Measurements from ENCODE around the gene VPS8. TPM values are rescaled to one million over a fixed set of nuclear protein-coding genes. Genes with fewer than 3 reads are reported as not detected.

The VPS8 gene
- total and polyA plus RNA-seq, 2 of the 8 experiments (the other 6 are each of a cell fraction or from before 2014, with no cell fraction given) = 13.0 to 41.0 TPM

GRCh38 chr3:185081521-185081920 lies 269.6 kb downstream of the VPS8 start:
- Histone ChIP-seq H2BK15ac (ENCODE audit: low read length) (no peak overlapping the region), H3K18ac (ENCODE audit: extremely low read depth, low read length) (no peak overlapping the region), H4K5ac (ENCODE audit: insufficient read length, low read depth, low read length) (no peak overlapping the region), H4K8ac (ENCODE audit: extremely low read depth, insufficient read depth, low read length) (no peak overlapping the region), H3K56ac (replicated peaks; ENCODE audit: insufficient read length, low read depth, low read length) (no peak overlapping the region), H3K4me2 (ENCODE audit: insufficient read depth in 1 of 2, low read depth in 2 of 2, low read length in 2 of 2) (no peak overlapping the region), H3K27ac (ENCODE audit: low read depth, low read length) (no peak overlapping the region), H4K91ac (replicated peaks; ENCODE audit: insufficient read length, low read length) (no peak overlapping the region), H3K23me2 (ENCODE audit: low read depth, low read length) (no peaks in the 10 kb centered on the region), H3K14ac (ENCODE audit: insufficient read length) (no peak overlapping the region), H3K27me3 (replicated peaks in 1 of 4; ENCODE audit: control insufficient read depth in 3 of 4, extremely low read depth in 1 of 4, insufficient read depth in 3 of 4, low read length in 3 of 4) (no peaks in the 10 kb centered on the region), H2BK5ac (ENCODE audit: low read depth, low read length) (no peak overlapping the region), H3K4me3 (ENCODE audit: extremely low read depth in 1 of 4, insufficient read depth in 2 of 4, low read depth in 3 of 4, low read length in 4 of 4) (no peak overlapping the region), H4K20me1 (replicated peaks in 1 of 2; ENCODE audit: control insufficient read depth in 1 of 2, insufficient read depth in 2 of 2, low read length in 2 of 2) (no peaks in the 10 kb centered on the region), H3K79me1 (ENCODE audit: low read depth, low read length) (no peaks in the 10 kb centered on the region), H3K23ac (ENCODE audit: insufficient read length) (no peak overlapping the region), H3K36me3 (ENCODE audit: control insufficient read depth in 2 of 4, insufficient read depth in 4 of 4, low read length in 3 of 4) (no peaks in the 10 kb centered on the region), H2BK12ac (ENCODE audit: low read depth, low read length) (no peak overlapping the region), H3K9ac (replicated peaks in 1 of 4; ENCODE audit: extremely low read depth in 1 of 4, low read depth in 3 of 4, low read length in 3 of 4) (no peak overlapping the region), H2AFZ (ENCODE audit: low read length) (no peak overlapping the region), H2BK120ac (replicated peaks; ENCODE audit: low read depth, low read length) (no peak overlapping the region), H3K79me2 (ENCODE audit: control insufficient read depth in 1 of 2, insufficient read depth in 2 of 2, low read length in 2 of 2) (no peaks in the 10 kb centered on the region), H3K9me3 (ENCODE audit: insufficient read depth in 2 of 2, low read depth in 1 of 2, low read length in 1 of 2) (no peaks in the 10 kb centered on the region), H3K4ac (replicated peaks; ENCODE audit: insufficient read length, low read depth, low read length) (no peak overlapping the region), H2AK5ac (ENCODE audit: low read depth, low read length) (no peak overlapping the region), H3K4me1 (replicated peaks in 1 of 4; ENCODE audit: control insufficient read depth in 3 of 4, insufficient read depth in 4 of 4, low read length in 3 of 4) (peaks cover 0 to 5% (median 0%) of the 10 kb centered on the region in 4 experiments; a peak in 1 of 7 replicates), H2BK20ac (ENCODE audit: low read length) (no peak overlapping the region)
- 90% methylated on average over 1 of the region's 1 CpG; no CpG with 5 or more reads in 1 of the 2 experiments for WGBS, 2 experiments (ENCODE audit: extremely low coverage in 1 of 2, insufficient coverage in 1 of 2, insufficient read length in 1 of 2, insufficient replicate concordance in 2 of 2, low coverage in 1 of 2, low lambda C conversion rate in 2 of 2, missing lambda C conversion rate in 1 of 2)
- no peak for DNase-seq (ENCODE audit: low read depth in 1 of 2, low spot score in 2 of 2)
- ChIA-PET POLR2A (ENCODE audit: partially characterized antibody) (no interaction called here), CTCF (ENCODE audit: partially characterized antibody) (interaction anchor here (0.5 to 3.3 kb wide), 6 partner anchors 9 to 227 kb away, joined by 3 to 20 read pairs (median 3); no protein-coding TSS in a partner anchor)
- TF ChIP-seq EGR1 (IDR thresholded peaks at IDR 0.05; ENCODE audit: borderline replicate concordance, low read depth, low read length) = no peak
- no peak for TF ChIP-seq SUZ12 (IDR thresholded peaks at IDR 0.05; ENCODE audit: low read length)
- no peak for TF ChIP-seq CTBP2 (IDR thresholded peaks at IDR 0.05; ENCODE audit: borderline replicate concordance, insufficient read depth, insufficient read length, low read length)
- no peak for TF ChIP-seq CTCF (IDR thresholded peaks at IDR 0.05; ENCODE audit: control extremely low read depth in 1 of 3, insufficient read depth in 1 of 3, low read depth in 1 of 3, low read length in 3 of 3)
- TF ChIP-seq HDAC2 (IDR thresholded peaks at IDR 0.05; ENCODE audit: borderline replicate concordance in 1 of 2, low read depth in 2 of 2, low read length in 2 of 2) = no peak
- TF ChIP-seq NRF1 (IDR thresholded peaks at IDR 0.05; ENCODE audit: low read depth, low read length) = no peak
- no peak for TF ChIP-seq RAD21 (IDR thresholded peaks at IDR 0.05 in 1 of 2, conservative IDR thresholded peaks at IDR 0.05 in 1 of 2; ENCODE audit: low read depth in 2 of 2, low read length in 2 of 2)
- TF ChIP-seq EP300 (IDR thresholded peaks at IDR 0.05; ENCODE audit: borderline replicate concordance in 1 of 2, low read depth in 2 of 2, low read length in 2 of 2) = no peak
- FAIRE-seq = no peak
